Measurements from ENCODE around the gene COPB2.
"Not testable (repeated sequence)": the region's sequence is repeated elsewhere in the genome, so short reads cannot be mapped to it uniquely, and the experiment has no call there.

The COPB2 gene

DNA sequence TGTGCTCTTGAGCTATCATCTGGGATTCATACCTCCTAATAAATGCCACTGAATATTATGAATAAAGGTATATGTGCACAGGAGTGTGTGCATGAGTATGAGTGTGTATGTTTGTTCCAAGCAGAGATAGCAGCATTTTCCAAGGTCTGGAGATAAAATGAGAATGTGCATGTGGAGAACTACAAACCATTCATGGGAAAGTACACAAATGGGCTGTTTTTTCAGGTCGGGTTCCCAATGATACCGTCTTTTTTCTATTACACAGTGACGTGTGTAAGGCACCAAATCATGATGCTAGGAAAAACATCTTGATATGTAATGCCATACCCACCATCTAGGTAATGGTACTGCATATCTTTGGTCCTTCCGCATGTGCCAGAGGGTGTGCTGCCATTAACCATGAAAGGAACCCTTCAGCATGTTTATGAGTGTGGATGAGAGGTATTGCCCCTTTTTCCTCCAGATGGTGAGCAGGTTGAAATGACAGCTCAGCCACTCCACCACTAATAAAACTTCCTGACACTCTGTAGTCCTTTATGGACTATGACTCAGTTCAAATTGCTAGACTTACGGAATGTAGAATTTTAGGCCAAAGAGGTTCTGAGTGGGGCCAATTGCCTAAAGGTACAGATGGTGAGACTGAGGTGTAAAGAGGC is 36.4 kb upstream of the COPB2 start:
- no peak overlapping the region for H3K27ac ChIP-seq
- TF ChIP-seq, protein P1, sequence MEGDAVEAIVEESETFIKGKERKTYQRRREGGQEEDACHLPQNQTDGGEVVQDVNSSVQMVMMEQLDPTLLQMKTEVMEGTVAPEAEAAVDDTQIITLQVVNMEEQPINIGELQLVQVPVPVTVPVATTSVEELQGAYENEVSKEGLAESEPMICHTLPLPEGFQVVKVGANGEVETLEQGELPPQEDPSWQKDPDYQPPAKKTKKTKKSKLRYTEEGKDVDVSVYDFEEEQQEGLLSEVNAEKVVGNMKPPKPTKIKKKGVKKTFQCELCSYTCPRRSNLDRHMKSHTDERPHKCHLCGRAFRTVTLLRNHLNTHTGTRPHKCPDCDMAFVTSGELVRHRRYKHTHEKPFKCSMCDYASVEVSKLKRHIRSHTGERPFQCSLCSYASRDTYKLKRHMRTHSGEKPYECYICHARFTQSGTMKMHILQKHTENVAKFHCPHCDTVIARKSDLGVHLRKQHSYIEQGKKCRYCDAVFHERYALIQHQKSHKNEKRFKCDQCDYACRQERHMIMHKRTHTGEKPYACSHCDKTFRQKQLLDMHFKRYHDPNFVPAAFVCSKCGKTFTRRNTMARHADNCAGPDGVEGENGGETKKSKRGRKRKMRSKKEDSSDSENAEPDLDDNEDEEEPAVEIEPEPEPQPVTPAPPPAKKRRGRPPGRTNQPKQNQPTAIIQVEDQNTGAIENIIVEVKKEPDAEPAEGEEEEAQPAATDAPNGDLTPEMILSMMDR (conservative IDR thresholded peaks at IDR 0.05), result no peak

DNA sequence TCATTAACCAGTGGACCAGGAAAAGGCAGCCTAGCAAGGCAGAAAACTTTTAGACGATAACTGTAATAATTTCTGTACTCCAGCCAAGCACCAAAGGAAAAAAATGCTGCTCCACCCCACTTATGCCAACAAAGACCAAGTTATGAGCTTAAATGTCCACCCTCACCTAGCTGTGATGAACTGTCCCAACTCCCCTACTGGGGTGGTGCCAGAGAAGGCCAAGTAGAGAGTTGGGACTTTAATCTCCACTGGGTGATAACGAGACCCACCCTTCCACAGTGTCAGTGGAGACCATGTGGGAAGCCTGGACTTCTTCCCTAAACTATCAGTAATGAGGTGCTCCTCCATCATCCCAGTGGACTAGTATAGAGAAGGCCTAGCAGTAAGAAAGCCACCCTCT is 33.8 kb upstream of the COPB2 start:
- no peak overlapping the region for H3K27ac ChIP-seq
- TF ChIP-seq, protein P1 (conservative IDR thresholded peaks at IDR 0.05), result no peak

DNA sequence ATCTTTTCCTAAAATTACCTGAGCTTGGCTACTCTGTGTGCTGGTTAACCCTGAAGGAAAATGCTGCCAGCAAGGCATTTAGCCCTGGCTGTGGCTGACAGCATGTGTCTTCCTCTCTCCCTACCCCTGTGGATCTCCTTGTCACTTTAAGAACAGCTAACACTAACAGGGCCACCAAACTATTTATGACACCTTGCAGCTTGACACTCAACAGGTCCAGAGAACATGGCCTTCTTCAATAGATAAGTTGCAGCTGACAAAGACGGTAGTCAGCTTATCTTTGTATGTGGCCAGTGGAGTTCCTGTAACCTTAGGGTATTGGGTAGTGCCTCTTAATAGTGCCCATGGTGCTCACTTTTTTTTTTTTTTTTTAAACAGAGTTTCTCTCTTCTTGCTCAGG is 32.0 kb upstream of the COPB2 start:
- TF ChIP-seq, protein P1 (conservative IDR thresholded peaks at IDR 0.05), result no peak
- H3K27ac ChIP-seq, result no peak overlapping the region

DNA sequence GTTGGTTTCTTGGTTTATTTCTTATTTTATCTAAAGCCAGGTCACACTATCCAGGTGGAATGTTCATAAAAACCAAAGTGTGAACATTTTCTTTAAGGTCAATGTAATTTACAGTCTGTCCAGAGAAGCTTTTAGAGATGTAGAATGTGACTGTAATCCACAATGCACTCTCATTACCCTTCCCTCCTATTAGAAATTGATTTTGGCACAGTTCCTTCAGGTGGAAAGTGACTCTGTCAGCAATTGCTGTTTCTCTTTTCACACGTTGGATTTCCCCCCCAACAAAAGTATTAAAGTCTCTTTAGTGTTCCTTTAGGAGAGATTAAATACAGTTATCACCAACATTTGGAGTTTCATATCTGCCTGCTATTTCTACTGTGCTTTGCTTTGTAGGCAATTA is 31.6 kb upstream of the COPB2 start:
- no peak overlapping the region for H3K27ac ChIP-seq
- TF ChIP-seq, protein P1 (conservative IDR thresholded peaks at IDR 0.05), result no peak

DNA sequence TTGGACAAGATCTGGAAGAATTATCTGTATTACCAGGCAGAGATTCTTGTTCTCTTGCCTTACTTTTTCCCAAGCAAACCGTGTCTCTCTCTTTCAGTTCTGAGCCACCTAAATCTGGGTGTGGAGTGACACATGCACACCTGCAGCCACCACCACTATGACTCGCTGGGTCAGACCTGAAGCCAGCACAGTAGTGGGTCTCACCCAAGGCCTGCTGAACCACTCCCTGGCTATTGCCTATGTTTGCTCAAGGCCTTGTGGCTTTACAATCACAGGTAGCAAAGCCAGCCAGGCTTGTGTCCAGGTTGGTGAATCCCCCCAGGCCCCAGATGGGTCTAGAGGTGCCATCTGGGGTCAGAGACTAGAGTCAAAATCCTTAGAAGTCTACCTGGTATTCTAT is 28.7 kb upstream of the COPB2 start:
- TF ChIP-seq, protein P1 (conservative IDR thresholded peaks at IDR 0.05), result no peak
- no peak overlapping the region for H3K27ac ChIP-seq

DNA sequence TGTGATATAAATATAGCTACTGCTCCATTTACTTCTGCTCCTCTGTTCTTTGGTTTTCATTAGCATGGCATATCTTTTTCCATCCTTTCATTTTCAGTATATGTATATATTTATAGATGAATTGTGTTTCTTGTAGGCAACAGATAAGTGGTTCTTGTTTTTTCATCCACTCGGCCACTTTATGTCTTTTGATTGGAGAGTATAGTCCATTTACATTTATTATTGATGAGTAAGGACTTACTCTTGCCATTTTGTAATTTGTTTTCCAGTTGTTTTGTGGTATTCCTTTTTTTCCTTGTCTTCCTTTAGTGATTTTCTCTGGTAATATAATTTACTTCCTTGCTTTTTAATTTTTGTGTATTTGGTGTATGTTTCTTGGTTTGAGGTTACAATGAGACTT is 26.8 kb upstream of the COPB2 start:
- no peak overlapping the region for H3K27ac ChIP-seq
- TF ChIP-seq, protein P1 (conservative IDR thresholded peaks at IDR 0.05), result no peak

DNA sequence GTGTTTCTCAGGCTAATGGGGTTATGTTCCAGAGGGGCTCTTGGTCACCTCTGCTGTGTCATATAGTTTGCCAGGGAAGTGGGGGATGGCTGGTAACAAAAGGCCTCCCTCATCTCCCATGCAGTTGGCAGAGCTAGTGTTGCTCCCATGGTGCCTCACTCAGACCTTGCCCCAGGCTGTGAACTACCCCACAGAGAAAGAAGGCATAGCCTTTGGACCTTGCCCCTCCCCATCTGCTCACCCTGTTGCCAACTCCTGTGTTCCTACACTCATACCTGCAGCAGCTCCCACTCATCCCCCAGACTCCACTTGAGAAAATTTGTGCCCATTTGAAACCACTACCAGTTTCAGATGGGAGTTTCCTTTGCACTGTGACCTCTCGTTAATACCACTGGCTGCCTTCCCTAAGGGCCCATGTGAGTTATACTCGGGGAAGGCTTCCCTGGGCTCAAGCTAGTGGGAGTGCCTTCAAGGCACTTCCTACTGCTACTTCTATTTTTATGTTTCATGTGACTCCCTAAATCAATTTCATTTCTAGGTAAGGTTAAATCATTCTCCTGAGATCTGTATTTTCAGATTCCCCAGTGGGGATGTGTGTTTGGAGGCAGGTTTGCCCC is 25.3 kb upstream of the COPB2 start:
- no peak overlapping the region for H3K27ac ChIP-seq
- TF ChIP-seq, protein P1 (conservative IDR thresholded peaks at IDR 0.05), result no peak

DNA sequence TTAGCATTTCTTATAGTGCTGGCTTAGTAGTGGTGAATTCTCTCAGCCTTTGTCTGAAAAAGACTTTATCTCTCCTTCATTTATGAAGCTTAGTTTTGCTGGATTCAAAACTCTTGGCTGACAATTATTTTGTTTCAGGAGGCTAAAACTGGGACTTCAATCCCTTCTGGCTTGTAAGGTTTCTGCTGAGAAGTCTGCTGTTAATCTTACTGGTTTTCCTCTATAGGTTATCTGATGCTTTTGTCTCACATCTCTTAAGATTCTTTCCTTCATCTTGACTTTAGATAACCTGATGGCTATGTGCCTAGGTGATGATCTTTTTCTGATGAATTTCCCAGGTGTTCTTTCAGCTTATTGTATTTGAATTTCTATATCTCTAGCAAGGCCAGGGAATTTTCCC is 23.4 kb upstream of the COPB2 start:
- H3K27ac ChIP-seq, result not testable (repeated sequence)

DNA sequence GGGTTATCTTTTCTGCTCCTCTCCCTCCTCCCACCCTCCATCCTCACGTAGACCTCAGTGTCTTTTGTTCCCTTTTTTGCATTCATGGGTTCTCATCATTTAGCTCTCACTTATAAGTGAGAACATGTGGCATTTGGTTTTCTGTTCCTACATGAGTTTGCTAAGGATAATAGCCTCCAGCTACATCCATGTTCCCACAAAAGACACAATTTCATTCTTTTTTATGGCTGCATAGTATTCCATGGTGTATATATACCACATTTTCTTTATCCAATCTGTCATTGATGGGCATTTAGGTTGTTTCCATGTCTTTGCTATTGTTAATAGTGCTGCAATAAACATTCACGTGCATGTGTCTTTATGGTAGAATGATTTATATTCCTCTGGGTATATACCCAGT is 11.7 kb upstream of the COPB2 start:
- not testable (repeated sequence) for H3K27ac ChIP-seq
